H9 (cell line): ENCODE measurements around the gene CTXN1. TPM values are rescaled to one million over a fixed set of nuclear protein-coding genes. Genes with fewer than 3 reads are reported as not detected.

Experiments used
- DNase-seq: peaks from one replicate; pipeline ENCODE4 v3.0.0-alpha.2; 2017
- H2AFZ ChIP-seq: one replicate; pipeline ENCODE4 v1.6.1; 2013; ENCODE audit warnings: mild to moderate bottlenecking, low read length, control low read depth, moderate library complexity
- H2AK5ac ChIP-seq: 2 replicates; pipeline ENCODE4 v1.6.1; 2013; ENCODE audit warnings: low read length, control low read depth, mixed read lengths; ENCODE audit not compliant: insufficient read length
- H2BK120ac ChIP-seq: one replicate; pipeline ENCODE4 v1.6.1; 2013; ENCODE audit warnings: low read depth, mild to moderate bottlenecking, low read length, control low read depth, inconsistent platforms; ENCODE audit not compliant: poor library complexity, severe bottlenecking
- H2BK12ac ChIP-seq: 2 replicates; pipeline ENCODE4 v1.6.1; 2013; ENCODE audit warnings: low read length, control low read depth, mixed read lengths, low read depth; ENCODE audit not compliant: insufficient read length
- H2BK15ac ChIP-seq: 2 replicates; pipeline ENCODE4 v1.6.1; 2013; ENCODE audit warnings: low read depth, low read length, control low read depth
- H2BK20ac ChIP-seq: one replicate; pipeline ENCODE4 v1.6.1; 2013; ENCODE audit warnings: low read depth, mild to moderate bottlenecking, low read length, control low read depth, inconsistent platforms; ENCODE audit not compliant: poor library complexity, severe bottlenecking
- H2BK5ac ChIP-seq: 2 replicates; pipeline ENCODE4 v1.6.1; 2013; ENCODE audit warnings: low read length, control low read depth, mixed read lengths; ENCODE audit not compliant: insufficient read length
- H3K14ac ChIP-seq: 2 replicates; pipeline ENCODE4 v1.6.1; 2013; ENCODE audit warnings: low read length, control low read depth; ENCODE audit not compliant: insufficient read depth
- H3K18ac ChIP-seq: 2 replicates; pipeline ENCODE4 v1.6.1; 2013; ENCODE audit warnings: low read depth, mild to moderate bottlenecking, mixed read lengths, low read length, control low read depth; ENCODE audit not compliant: insufficient read length
- H3K23ac ChIP-seq: 2 replicates; pipeline ENCODE4 v1.6.1; 2013; ENCODE audit warnings: low read length, control low read depth, mixed read lengths, low read depth; ENCODE audit not compliant: insufficient read length
- H3K23me2 ChIP-seq: 2 replicates; pipeline ENCODE4 v1.6.1; 2013; ENCODE audit warnings: low read depth, mild to moderate bottlenecking, mixed read lengths, low read length, control low read depth; ENCODE audit not compliant: insufficient read length, poor library complexity, severe bottlenecking
- H3K27ac ChIP-seq: 2 replicates; pipeline ENCODE4 v1.5.1; 2013; ENCODE audit warnings: low read length, control low read depth, mixed read lengths, low read depth; ENCODE audit not compliant: insufficient read length
- H3K27me3 ChIP-seq: 2 replicates; pipeline ENCODE4 v1.6.1; 2013; ENCODE audit warnings: low read length, control low read depth, inconsistent platforms; ENCODE audit not compliant: insufficient read depth
- H3K4ac ChIP-seq: 2 replicates; pipeline ENCODE4 v1.6.1; 2013; ENCODE audit warnings: low read depth, mild to moderate bottlenecking, control low read depth, inconsistent platforms, low read length, moderate library complexity
- H3K4me1 ChIP-seq: 2 replicates; pipeline ENCODE4 v1.6.1; 2013; ENCODE audit warnings: low read length, control low read depth, inconsistent platforms; ENCODE audit not compliant: insufficient read depth
- H3K4me2 ChIP-seq: 2 replicates; pipeline ENCODE4 v1.6.1; 2013; ENCODE audit warnings: low read length, control low read depth, mixed read lengths; ENCODE audit not compliant: insufficient read length, insufficient read depth
- H3K56ac ChIP-seq: 2 replicates; pipeline ENCODE4 v1.6.1; 2013; ENCODE audit warnings: low read depth, mild to moderate bottlenecking, mixed read lengths, low read length, control low read depth; ENCODE audit not compliant: insufficient read length
- H3K79me1 ChIP-seq: 2 replicates; pipeline ENCODE4 v1.6.1; 2013; ENCODE audit warnings: low read depth, mild to moderate bottlenecking, moderate library complexity, low read length, control low read depth, inconsistent platforms; ENCODE audit not compliant: insufficient read depth, poor library complexity, severe bottlenecking
- H3K79me2 ChIP-seq: 2 replicates; pipeline ENCODE4 v1.6.1; 2013; ENCODE audit warnings: low read length, control low read depth, inconsistent platforms; ENCODE audit not compliant: insufficient read depth
- H3K9ac ChIP-seq: 2 replicates; pipeline ENCODE4 v1.6.1; 2013; ENCODE audit warnings: low read length, control low read depth, mixed read lengths; ENCODE audit not compliant: insufficient read length; ENCODE audit errors: extremely low read depth
- H3K9me3 ChIP-seq: one replicate; pipeline ENCODE4 v1.6.1; 2013; ENCODE audit warnings: low read depth, low read length, inconsistent platforms; ENCODE audit not compliant: control insufficient read depth
- H3T11ph ChIP-seq: one replicate; pipeline ENCODE4 v1.6.1; 2013; ENCODE audit warnings: mild to moderate bottlenecking, low read length, control low read depth, inconsistent platforms
- H4K20me1 ChIP-seq: one replicate; pipeline ENCODE4 v1.6.1; 2013; ENCODE audit not compliant: control insufficient read depth, insufficient read length, insufficient read depth
- H4K5ac ChIP-seq: 2 replicates; pipeline ENCODE4 v1.6.1; 2013; ENCODE audit warnings: low read depth, mild to moderate bottlenecking, mixed read lengths, low read length, control low read depth; ENCODE audit not compliant: insufficient read length
- H4K8ac ChIP-seq: replicated peaks from 2 replicates; pipeline ENCODE4 v1.6.1; 2013; ENCODE audit warnings: low read length, control low read depth, mixed read lengths, low read depth; ENCODE audit not compliant: insufficient read length
- H4K91ac ChIP-seq: 2 replicates; pipeline ENCODE4 v1.6.1; 2013; ENCODE audit warnings: low read depth, mild to moderate bottlenecking, moderate library complexity, mixed read lengths, low read length, control low read depth; ENCODE audit not compliant: insufficient read length
- H3K27ac Mint-ChIP-seq, 3 experiments: 2 replicates in 2 of 3; 3 replicates in 1 of 3; pipeline ENCODE4 v1.8.0; 2020 to 2021; ENCODE audit warnings: mixed read lengths in 3 of 3, mild to moderate bottlenecking in 1 of 3, moderate library complexity in 1 of 3
- H3K27me3 Mint-ChIP-seq: 2 replicates; pipeline ENCODE4 v1.8.0; 2021; ENCODE audit warnings: low read depth, mild to moderate bottlenecking, moderate library complexity, mixed read lengths
- H3K36me3 Mint-ChIP-seq, 3 experiments: 2 replicates in 2 of 3; 3 replicates in 1 of 3; pipeline ENCODE4 v1.8.0; 2020 to 2021; ENCODE audit warnings: low read depth in 3 of 3, mixed read lengths in 3 of 3; ENCODE audit not compliant: insufficient read depth in 1 of 3
- H3K4me1 Mint-ChIP-seq, 2 experiments: 2 replicates each; pipeline ENCODE4 v1.8.0; 2020; ENCODE audit warnings: mixed read lengths in 2 of 2
- H3K4me3 Mint-ChIP-seq, 2 experiments: 2 replicates in 1 of 2; 3 replicates in 1 of 2; pipeline ENCODE4 v1.8.0; 2020 to 2021; ENCODE audit warnings: mild to moderate bottlenecking in 2 of 2, mixed read lengths in 2 of 2, moderate library complexity in 1 of 2
- H3K9me3 Mint-ChIP-seq, 2 experiments: 2 replicates in 1 of 2; 3 replicates in 1 of 2; pipeline ENCODE4 v1.8.0; 2020; ENCODE audit warnings: mild to moderate bottlenecking in 2 of 2, mixed read lengths in 2 of 2, moderate library complexity in 1 of 2
- CTCF ChIP-seq: fragments of 200-600 bp; sonication (generic); conservative IDR thresholded peaks from 3 replicates; pipeline ENCODE4 v1.8.0; 2021; ENCODE audit warnings: antibody characterized with exemption, mild to moderate bottlenecking
- WGBS: extraction: QIAGEN DNeasy Blood & Tissue Kit; methylation state at CpG from one replicate; pipeline ENCODE4 v1.1.7; 2013; ENCODE audit warnings: missing lambda C conversion rate, low lambda C conversion rate, mixed read lengths; ENCODE audit not compliant: insufficient read length; ENCODE audit errors: extremely low coverage; 5-methylcytosine and 5-hydroxymethylcytosine counted together
- total RNA-seq: library from RNA; stranded (reverse); gene quantifications from 2 replicates; pipeline ENCODE4 v1.2.1, GENCODE V29; 2021

CTXN1 gene
- total RNA-seq, 1 experiment from 2014 or later: 22.7 TPM

GRCh38 chr19:7908742-7909461 lies 17.0 kb downstream of the CTXN1 start:
- H4K91ac ChIP-seq: no peak overlapping the region
- no peak overlapping the region for H4K8ac ChIP-seq
- H4K5ac ChIP-seq: no peak overlapping the region
- no peak overlapping the region for H2BK12ac ChIP-seq
- no peak overlapping the region for H2BK15ac ChIP-seq
- H3K27ac Mint-ChIP-seq: no peak overlapping the region
- H3T11ph ChIP-seq: no peak overlapping the region
- no peak for DNase-seq
- no peak overlapping the region for H2AFZ ChIP-seq
- peaks cover 7% of the 10 kb centered on the region for H3K27me3 Mint-ChIP-seq
- 0 out of 2 replicates have a peak, but pooled peaks cover 4% of the 10 kb centered on the region for H3K4me1 ChIP-seq
- TF ChIP-seq CTCF: no peak
- H3K79me1 ChIP-seq: no peaks in the 10 kb centered on the region
- H3K18ac ChIP-seq: no peak overlapping the region
- no peak overlapping the region for H3K56ac ChIP-seq
- H2AK5ac ChIP-seq: no peak overlapping the region
- no peak overlapping the region for H3K4me3 Mint-ChIP-seq
- no peak overlapping the region for H3K14ac ChIP-seq
- H3K4ac ChIP-seq: no peak overlapping the region
- H3K4me1 Mint-ChIP-seq: peaks cover 11 to 13% of the 10 kb centered on the region in 2 experiments
- H3K9me3 ChIP-seq: no peaks in the 10 kb centered on the region
- WGBS: no CpG with 5 or more reads among the region's 19 CpGs
- peaks cover 6% of the 10 kb centered on the region; the same call in 1 of the 2 replicates for H3K79me2 ChIP-seq
- H3K9ac ChIP-seq: no peak overlapping the region
- no peak overlapping the region for H2BK20ac ChIP-seq
- no peaks in the 10 kb centered on the region for H4K20me1 ChIP-seq
- H3K27me3 ChIP-seq: no peaks in the 10 kb centered on the region
- H2BK120ac ChIP-seq: no peak overlapping the region
- no peak overlapping the region for H3K4me2 ChIP-seq
- no peak overlapping the region for H3K23ac ChIP-seq
- H3K23me2 ChIP-seq: peaks cover 10% of the 10 kb centered on the region
- no peak overlapping the region for H2BK5ac ChIP-seq
- H3K36me3 Mint-ChIP-seq: peaks cover 20 to 40% (median 36%) of the 10 kb centered on the region in 3 experiments
- H3K27ac ChIP-seq: no peak overlapping the region
- no peaks in the 10 kb centered on the region; a peak in 2 of 5 replicates for H3K9me3 Mint-ChIP-seq
